GM19468 (cell line): ENCODE measurements around the gene CASTOR1.

Experiments
- ATAC-seq: cut with Tn5 transposase; IDR thresholded peaks from one replicate; pipeline ENCODE4 v1.9.1; 2021; ENCODE audit warnings: mild to moderate bottlenecking, moderate library complexity, moderate number of reproducible peaks; ENCODE audit not compliant: unreplicated experiment; ENCODE audit errors: extremely low read depth

CASTOR1 gene

GRCh38 chr22:30286813-30287647 lies 2.3 kb downstream of the CASTOR1 start:
- ATAC-seq, result no peak

- ATAC-seq, result no peak
These were observed 3.0 kb downstream of the CASTOR1 start for GRCh38 chr22:30286331-30286730.

- ATAC-seq, result no peak
These were observed 3.5 kb downstream of the CASTOR1 start for GRCh38 chr22:30285846-30286200.

GRCh38 chr22:30285176-30285845 lies 4.0 kb downstream of the CASTOR1 start:
- no peak for ATAC-seq

- no peak for ATAC-seq
These were observed 4.6 kb downstream of the CASTOR1 start for GRCh38 chr22:30284666-30285065.

- no peak for ATAC-seq
These were observed 5.1 kb downstream of the CASTOR1 start for GRCh38 chr22:30284172-30284571.

- ATAC-seq, result no peak
These were observed 6.0 kb downstream of the CASTOR1 start for GRCh38 chr22:30283342-30283741.

- ATAC-seq, result no peak
These were observed 6.7 kb downstream of the CASTOR1 start for GRCh38 chr22:30282616-30283046.

GRCh38 chr22:30280505-30280904 lies 8.8 kb downstream of the CASTOR1 start:
- ATAC-seq, result no peak

GRCh38 chr22:30279932-30280331 lies 9.4 kb downstream of the CASTOR1 start:
- no peak for ATAC-seq

GRCh38 chr22:30279046-30279788 lies 10.1 kb downstream of the CASTOR1 start:
- no peak for ATAC-seq

GRCh38 chr22:30277547-30278344 lies 11.6 kb downstream of the CASTOR1 start:
- no peak for ATAC-seq

GRCh38 chr22:30276039-30276438 lies 13.3 kb downstream of the CASTOR1 start:
- ATAC-seq, result no peak

- ATAC-seq, result no peak
These were observed 13.7 kb downstream of the CASTOR1 start for GRCh38 chr22:30275625-30276024.

- no peak for ATAC-seq
These were observed 14.9 kb downstream of the CASTOR1 start for GRCh38 chr22:30274437-30274812.

GRCh38 chr22:30273711-30274436 lies 15.4 kb downstream of the CASTOR1 start:
- ATAC-seq, result no peak

GRCh38 chr22:30272781-30273601 lies 16.3 kb downstream of the CASTOR1 start:
- ATAC-seq, result no peak

GRCh38 chr22:30270832-30271231 lies 18.5 kb downstream of the CASTOR1 start:
- ATAC-seq, result no peak

GRCh38 chr22:30268331-30268730 lies 21.0 kb downstream of the CASTOR1 start:
- ATAC-seq, result no peak
